GM21515 (cell line): ENCODE data around the gene CYP27B1.

Experiments used
- ATAC-seq: cut with Tn5 transposase; IDR thresholded peaks from one replicate; pipeline ENCODE4 v1.9.1; 2021; ENCODE audit not compliant: unreplicated experiment

Gene CYP27B1

GRCh38 chr12:57766464-57767304 lies at the start of gene CYP27B1:
TSS of gene CYP27B1 (minus strand) at chr12:57767078. CDS start at chr12:57767041, 37 bp downstream.
- no peak for ATAC-seq

GRCh38 chr12:57816001-57816854 lies 49.4 kb upstream of the CYP27B1 start:
- no peak for ATAC-seq

- ATAC-seq = no peak
Observed at GRCh38 chr12:57815177-57816000, 48.5 kb upstream of the CYP27B1 start.

GRCh38 chr12:57813971-57814772 lies 47.3 kb upstream of the CYP27B1 start:
- no peak for ATAC-seq

- no peak for ATAC-seq
Observed at GRCh38 chr12:57813111-57813970, 46.5 kb upstream of the CYP27B1 start.

GRCh38 chr12:57811028-57811755 lies 44.3 kb upstream of the CYP27B1 start:
- no peak for ATAC-seq

GRCh38 chr12:57810450-57810849 lies 43.6 kb upstream of the CYP27B1 start:
- no peak for ATAC-seq

- no peak for ATAC-seq
Observed at GRCh38 chr12:57809425-57809824, 42.5 kb upstream of the CYP27B1 start.

GRCh38 chr12:57808351-57808750 lies 41.5 kb upstream of the CYP27B1 start:
- no peak for ATAC-seq

- no peak for ATAC-seq
Observed at GRCh38 chr12:57807285-57807684, 40.4 kb upstream of the CYP27B1 start.

GRCh38 chr12:57806677-57807076 lies 39.8 kb upstream of the CYP27B1 start:
- no peak for ATAC-seq

GRCh38 chr12:57803319-57803893 lies 36.5 kb upstream of the CYP27B1 start:
- ATAC-seq = no peak

GRCh38 chr12:57802607-57803006 lies 35.7 kb upstream of the CYP27B1 start:
- ATAC-seq = no peak

GRCh38 chr12:57800965-57801364 lies 34.1 kb upstream of the CYP27B1 start:
- ATAC-seq = no peak

GRCh38 chr12:57797933-57798332 lies 31.1 kb upstream of the CYP27B1 start:
- no peak for ATAC-seq

GRCh38 chr12:57796996-57797395 lies 30.1 kb upstream of the CYP27B1 start:
- ATAC-seq = no peak

GRCh38 chr12:57795354-57795753 lies 28.5 kb upstream of the CYP27B1 start:
- no peak for ATAC-seq

- no peak for ATAC-seq
Observed at GRCh38 chr12:57793920-57794319, 27.0 kb upstream of the CYP27B1 start.
